Effector CD4-positive, alpha-beta T cell (primary cell): Measurements from ENCODE around the gene HMG20B.

Experiments
- DNase-seq: peaks from one replicate; pipeline ENCODE4 v3.0.0-alpha.2; 2020

HMG20B gene

DNA sequence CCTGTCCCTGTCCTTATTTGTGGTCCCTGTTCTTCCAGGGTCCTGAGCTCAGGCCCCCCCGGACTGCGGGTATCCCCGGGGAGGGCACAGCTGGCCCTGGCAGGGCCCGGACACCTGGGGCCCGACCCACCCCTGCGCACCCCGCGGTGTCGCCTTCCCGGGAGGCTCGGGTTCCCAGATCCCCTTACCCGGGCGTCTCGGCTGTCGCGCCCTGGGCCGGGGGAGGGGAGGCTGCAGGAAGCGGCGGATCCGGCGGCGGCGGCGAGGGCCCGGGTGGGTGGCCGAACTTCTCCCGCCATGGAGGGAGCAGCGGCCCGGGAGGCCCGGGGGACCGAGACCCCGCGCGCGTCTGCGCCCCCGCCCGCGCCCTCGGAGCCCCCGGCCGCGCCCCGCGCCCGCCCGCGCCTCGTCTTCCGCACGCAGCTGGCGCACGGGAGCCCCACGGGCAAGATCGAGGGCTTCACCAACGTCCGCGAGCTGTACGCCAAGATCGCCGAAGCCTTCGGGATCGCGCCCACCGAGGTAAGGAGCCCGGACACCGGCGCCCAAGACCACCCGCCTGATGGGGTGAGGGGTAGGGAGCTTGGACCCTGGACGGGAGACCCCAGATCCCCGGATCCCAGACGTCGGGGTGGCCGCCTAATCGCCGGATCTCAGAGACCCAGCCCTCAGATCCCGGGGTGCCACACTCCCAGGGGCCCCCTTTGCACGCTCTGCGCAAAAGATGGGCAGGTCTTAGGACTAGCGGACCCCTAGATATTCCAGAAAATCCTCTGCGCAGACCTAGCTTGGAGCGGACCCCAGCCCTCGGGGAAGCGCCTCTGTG is 12.8 kb downstream of the HMG20B start, which contains the start of gene GIPC3:
TSS of gene GIPC3 (plus strand) at position 178 of the 826 bp plus-strand sequence. CDS start at position 298, 120 bp downstream.
- DNase-seq = no peak

DNA sequence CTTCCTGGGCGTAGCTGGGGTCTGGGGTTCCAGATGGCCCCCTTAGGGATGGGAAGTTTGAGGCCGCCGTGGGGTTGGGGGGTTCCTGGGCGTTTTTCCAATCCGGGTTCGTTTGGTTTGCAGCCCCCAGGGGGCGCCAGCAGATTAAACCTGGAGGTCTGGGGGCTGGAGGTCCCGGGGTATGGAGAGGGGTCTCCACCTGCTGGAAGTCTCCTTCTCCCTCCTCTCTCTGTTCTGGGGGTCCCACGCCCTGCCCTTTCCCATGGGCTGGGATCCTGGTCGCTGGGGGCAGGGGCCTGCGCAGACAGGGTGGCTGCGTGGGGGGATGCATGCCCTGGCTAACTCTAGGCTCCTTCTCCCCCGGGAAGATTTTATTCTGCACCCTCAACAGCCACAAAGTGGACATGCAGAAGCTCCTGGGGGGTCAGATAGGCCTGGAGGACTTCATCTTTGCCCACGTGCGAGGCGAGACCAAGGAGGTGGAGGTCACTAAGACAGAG is 13.4 kb downstream of the HMG20B start:
- DNase-seq = no peak

DNA sequence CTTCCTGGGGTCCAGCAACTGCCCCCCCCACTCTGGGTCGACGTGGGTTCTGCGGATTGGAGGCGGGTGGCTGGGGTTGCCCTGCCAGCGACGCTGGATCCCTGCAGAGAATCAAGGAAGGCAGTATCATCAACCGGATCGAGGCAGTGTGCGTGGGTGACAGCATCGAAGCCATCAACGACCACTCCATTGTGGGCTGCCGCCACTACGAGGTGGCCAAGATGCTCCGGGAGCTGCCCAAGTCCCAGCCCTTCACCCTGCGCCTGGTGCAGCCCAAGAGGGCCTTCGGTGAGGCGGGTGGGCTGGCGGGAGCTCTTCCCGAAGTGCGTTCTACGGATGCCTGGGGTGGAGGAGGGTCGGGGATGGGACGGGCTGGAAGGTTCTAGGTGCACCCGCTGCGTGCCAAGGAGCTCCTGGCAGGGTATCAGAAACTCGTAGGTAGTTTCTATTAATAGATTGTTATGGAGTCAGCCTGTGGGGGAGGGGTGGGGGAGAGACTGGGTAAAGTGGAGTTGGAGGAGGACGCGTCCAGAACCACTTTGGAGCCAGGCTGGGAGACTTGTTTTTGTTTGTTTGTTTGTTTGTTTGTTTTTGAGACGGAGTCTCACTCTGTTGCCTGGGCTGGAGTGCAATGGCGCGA is 14.1 kb downstream of the HMG20B start:
- no peak for DNase-seq

DNA sequence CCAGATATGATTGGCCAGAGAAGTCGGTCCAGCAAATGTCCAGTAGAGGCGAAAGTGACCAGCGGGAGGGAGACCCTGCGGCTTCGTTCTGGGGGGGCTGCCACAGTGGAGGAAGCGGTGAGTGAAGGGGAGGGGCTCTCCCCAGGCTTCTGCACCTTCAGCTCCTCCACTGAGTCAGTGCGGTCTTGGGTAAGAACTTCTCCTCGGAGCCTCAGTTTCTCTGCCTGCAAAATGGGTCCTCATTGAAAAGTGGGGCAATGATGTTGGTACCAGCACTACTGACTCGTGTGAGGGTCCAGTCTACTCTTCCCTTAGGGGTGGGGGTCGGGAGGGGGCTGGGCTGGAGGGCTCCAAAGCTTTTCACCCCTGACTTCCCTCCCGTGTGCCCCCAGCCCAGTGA is 16.7 kb downstream of the HMG20B start:
- no peak for DNase-seq

DNA sequence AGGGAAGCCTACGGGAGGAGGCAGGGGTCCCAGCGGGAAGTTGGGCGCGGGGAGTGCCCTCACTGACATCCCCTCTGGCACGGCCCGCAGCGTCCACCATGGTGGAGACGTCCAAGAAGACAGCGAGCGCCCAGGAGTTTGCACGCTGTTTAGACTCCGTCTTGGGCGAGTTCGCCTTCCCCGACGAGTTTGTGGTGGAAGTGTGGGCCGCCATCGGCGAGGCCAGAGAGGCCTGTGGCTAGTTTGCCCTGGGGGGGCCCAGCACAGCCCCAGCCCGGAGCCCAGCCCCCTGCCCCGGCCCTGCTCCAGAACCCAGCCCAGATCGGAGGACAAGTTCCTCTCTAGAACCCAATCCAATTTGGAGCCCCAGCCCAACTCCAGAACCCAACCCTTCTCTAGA is 17.2 kb downstream of the HMG20B start:
- no peak for DNase-seq

DNA sequence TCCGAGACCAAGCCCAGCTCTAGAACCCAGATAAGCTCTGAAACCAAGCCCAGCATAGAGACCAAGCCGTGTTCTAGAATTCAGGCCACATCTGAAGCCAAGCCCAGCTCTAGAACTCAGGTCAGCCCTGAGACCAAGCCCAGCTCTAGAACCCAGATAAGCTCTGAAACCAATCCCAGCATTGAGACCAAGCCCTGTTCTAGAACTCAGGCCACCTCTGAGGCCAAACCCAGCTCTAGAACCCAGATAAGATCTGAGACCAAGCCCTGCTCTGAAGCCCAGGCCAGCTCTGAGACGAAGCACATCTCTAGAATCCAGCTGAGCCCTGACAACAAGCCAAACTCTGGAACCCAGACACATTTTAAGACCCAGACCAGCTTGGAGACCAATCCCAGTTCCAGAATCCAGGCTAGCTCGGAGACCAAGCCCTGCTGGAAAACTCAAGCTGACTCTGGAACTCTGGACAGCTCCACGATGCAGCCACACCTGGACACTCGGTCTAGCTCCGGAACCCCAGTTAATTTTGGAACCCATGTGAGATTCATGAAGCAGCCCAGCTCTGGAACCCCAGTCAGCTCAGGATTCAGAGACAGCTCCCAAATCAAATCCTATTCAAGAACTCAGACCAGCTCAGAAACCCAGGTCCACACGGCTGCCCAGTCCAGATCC is 18.4 kb downstream of the HMG20B start:
- DNase-seq = no peak

DNA sequence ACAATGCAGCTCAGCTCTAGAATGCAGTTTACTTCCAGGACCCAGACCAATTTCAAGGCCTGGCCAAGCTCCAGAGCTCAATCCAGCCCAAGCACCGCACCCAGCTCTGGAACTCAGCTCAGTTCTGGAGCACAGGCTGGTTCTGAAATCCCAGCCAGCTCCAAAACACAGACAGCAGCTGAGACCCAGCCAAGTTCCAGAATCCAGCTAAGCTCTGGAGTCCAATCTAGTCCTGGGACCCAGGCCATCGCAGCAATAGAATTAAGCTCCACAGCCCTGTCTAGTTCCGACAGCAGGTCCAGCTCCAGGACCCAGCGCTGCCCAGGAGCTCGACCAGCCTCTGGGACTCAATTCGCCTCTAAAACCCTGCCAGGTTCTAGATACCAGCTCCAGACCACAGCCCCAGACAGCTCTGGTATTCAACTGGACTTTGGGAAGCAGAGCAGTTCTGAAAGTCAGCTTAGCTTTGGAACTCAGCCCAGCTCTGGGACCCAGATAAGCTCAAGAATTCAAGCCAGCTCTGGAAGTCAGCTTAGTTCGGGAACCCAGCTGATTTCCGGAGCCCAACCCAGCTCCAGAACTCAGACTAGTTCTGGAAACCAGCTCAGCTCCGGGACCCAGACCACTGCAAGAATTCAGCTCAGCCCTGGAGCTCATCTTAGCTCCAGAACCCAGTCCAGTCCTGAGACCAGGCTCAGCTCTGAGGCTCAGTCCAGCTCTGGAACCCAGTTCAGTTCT is 19.3 kb downstream of the HMG20B start:
- no peak for DNase-seq

DNA sequence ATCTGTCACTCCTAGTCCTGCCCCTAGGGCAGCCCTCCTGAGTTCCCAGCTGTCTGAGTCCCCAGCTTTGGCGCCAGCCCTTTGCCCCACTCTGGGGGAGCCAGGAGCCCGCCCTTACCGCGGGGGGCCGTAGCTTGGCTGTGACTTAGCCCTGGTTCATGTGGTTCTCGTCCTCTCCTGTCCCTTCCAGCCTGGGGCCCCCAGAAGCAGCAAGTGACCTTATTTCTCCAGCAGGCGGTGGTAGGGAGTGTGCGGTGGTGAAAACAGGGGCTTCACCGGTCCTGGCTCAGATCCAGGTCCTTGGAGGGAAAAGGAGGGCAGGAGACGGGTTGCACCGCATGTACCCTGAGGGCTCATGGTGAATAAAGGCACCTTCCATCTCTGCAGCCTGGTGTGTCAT is 20.4 kb downstream of the HMG20B start:
- DNase-seq = no peak

DNA sequence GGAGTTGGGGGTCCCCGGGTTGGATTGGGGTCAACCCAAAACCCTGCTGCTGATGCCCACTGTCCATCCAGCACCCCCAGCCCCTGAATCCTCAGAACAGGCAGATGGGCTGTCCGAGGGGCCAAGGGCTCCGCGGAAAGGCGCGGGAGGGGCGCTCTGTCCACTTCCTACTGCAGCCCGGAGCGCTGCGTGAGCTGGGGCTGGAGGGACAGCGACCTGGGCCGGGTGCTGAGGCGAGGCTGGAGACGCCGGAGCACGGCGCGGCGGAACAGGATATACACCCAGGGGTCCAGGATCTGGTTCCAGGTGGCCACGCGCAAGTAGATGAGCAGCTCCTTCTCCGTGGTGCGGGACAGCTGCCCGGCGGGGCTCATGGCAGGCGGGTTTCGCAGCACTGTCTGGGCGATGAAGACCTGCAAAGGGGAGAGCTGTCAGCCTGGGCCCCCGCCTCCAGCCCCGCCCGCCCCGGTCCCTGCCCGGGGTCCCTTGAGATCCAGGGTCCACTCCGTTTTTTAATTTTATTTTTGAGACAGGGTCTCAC is 22.8 kb downstream of the HMG20B start:
- DNase-seq = no peak

DNA sequence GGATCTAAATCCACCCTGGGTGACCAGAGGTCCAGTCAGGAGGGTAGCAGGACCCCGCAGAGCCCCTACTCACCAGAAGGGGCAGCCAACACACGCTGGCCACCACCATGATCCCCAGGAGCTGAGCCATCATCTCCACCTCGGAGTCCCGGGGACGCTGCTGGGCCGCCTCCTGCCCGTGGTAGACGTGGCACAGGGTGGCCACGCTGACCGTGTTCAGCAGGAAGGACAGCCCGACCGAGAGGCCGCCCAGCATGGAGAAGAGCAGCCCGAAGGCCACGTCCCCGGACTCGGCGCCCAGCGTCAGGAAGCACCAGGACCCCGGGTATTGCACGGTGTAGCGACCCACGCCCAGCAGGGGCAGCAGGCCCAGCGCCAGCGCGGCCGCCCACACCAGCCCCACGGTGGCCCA is 27.0 kb downstream of the HMG20B start:
- DNase-seq = no peak

DNA sequence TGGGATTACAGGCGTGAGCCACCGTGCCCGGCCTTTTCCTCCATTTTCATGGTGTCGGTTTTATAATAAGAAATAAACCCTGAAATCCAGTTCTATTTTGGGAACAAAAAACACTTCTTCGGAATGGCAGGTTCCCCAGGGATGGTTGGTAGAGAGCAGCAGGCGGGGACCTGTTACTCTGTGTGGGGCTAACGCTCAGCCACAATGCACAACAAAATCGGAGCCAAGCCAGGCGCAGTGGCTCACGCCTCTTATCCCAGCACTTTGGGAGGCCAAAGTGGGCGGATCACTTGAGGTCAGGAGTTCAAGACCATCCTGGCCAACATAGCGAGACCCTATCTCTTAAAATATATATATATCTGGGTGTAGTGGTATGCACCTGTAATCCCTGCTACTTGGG is 28.3 kb downstream of the HMG20B start:
- no peak for DNase-seq

DNA sequence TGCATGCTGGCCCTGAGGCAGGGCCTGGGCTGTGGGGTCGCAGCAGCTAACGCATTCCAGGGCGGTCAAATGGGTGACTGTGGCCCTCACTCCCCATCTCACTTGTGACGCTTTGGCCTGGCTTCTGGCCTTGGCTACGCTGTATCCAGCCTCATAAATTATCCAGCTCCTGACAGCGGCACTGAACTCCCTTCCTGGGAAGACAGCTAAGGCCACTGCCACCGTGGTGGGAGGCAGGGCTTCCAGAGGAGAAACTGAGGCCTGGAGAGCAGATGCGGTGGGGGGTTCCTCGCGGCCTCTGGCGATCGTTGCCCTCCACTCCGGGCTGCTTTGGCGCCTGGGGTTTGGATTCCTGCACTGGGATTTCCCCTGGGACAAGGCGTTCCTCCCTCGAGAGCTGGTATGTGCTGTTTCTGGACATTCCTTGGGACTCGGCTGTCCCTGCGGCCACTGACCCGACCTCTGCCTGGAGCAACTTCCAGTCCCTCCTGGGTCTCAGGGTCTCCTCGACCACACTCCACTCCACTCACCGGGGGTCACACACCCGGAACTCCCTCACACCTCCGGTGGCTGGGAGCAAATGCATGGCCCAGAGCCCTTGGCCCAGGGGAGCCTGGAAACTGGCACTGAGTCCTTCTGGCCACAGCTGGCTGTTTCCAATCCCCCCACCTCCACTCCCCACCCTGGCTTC is 30.5 kb downstream of the HMG20B start:
- DNase-seq = no peak

DNA sequence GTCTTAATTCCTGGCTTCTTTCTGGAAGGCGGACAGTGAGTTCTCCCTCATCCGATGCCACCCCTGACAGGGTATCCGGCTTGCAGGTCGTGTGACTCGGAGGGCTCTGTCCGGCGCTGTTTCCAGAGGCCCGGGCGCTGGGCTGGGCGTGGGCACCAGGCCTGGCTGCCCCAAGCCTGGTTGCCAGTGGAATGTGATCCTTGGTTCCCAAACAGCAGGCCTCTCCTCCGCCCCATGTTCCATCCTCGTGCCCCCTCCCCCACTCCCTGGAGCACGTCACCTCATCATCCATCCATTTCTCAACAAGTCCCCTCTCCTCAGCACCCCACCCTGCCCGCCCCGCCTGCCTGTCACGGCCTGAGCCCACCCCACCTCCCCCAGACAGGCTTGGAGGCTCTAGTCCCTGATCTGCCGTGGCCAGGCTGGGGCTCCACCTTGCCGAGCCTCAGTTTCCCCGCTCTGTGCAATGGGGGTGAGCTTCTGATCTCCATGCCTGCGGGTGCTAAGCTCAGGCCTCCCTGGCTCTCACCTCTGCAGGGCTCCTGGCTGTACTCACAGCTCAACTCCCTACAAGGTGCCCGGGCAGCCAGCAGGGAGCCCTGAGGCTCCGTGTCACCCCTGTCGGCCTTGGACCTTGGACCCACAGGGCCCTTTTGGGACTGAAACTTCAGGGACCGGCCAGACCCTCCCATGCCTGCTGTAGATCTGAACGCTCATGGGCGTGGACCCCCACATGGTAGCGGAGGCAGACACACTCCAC is 31.7 kb downstream of the HMG20B start:
- DNase-seq = no peak

DNA sequence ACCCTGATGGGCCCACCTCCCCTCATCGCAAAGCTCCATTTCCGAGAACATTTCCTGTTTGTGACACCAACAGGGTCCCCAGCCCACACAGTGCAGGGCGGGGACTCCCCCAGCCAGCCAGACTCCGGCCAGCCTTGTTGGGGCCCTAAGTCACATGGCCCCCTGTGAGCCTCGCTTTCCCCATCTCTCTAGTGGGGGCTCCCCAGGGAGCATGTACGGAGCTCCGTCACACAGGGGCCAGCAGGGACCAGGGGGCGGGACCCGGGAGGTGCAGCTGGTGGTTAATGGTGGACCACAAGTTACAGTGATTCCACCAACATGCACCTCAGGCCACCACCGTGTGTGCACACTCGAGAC is 32.2 kb downstream of the HMG20B start:
- DNase-seq = no peak

DNA sequence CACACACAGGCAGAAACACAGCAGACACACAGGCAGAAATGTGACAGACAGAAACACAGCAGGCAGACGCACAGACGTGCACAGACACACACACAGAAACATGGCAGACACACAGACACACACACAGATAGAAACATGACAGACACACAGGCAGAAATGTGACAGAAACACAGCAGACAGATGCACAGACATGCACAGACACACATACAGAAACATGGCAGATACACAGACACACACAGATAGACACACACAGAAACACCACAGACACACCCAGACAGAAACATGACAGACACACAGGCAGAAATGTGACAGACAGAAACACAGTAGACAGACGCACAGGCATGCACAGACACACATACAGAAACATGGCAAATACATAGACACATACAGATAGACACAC is 32.6 kb downstream of the HMG20B start:
- DNase-seq = no peak

DNA sequence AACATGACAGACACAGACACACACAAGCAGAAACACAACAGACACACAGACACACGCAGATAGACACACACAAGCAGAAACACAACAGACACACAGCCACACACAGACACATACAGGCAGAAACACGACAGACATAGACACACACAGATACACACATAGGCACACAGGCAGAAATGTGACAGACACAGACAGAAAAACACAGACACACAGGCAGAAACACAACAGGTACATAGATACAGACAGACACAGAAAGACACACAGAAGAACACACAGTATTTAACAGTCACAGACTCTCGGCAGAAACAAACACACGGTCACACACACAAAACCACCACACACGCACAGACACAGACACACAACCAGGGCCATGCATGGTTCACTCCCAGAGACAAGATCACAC is 33.0 kb downstream of the HMG20B start:
- no peak for DNase-seq

DNA sequence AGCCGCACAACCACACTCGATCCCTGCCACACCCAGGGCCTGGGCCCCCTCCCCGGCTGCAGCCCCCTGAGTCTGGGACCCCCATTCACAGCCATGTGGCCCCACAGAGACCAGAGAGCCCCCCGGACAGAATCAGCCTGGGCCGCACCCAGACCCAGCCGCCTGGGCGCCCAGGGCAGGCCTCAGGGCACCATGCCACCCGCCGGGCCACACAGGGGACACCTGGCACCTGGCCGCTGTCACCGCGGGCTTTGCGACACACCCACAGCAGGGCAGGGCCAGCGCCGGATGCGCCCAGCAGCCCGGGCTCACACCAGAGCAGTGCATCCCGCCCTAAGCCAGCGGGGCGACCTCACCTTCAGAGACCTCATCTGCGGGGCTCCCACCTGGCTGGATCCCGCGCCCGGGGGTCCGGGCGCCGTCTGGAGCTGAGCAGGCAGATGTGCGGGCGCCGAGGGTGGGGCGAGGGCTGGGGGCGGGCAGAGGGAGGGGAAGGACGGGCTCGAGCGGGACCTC is 33.5 kb downstream of the HMG20B start:
- DNase-seq = no peak

DNA sequence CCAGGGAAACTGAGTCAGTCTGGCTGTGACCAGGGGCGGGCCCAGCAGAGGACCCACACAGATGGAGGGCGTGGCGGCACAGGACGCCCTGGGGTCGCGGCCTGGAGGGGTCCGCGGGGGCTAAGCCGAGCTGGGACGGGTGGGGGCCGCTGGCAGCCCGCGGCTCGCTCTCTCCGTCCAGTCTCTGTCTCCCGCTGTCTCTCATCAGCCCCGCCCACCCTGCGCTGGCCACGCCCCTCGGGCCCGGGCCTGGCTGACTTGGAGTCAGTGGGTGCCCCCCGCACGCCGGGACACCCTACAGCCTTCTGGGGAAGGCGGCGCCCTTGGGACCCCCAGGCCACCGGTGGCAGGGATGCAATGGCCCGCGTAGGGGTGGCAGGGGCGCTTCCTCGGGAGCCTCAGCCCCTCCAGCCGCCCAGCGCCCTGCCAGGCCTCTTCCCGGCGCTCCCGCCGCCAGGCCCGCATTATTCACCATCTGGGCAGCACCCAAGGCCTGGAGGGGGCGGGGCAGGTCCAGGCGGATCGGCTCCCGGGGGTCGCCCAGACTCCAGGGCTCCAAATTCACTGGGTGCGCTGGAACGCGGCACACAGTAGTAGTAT is 34.0 kb downstream of the HMG20B start, which contains the start of gene TBXA2R:
TSS of gene TBXA2R (minus strand) at position 186 of the 600 bp plus-strand sequence. CDS start 6,241 bp downstream, outside the sequence.
- DNase-seq = peak; percentile 33

DNA sequence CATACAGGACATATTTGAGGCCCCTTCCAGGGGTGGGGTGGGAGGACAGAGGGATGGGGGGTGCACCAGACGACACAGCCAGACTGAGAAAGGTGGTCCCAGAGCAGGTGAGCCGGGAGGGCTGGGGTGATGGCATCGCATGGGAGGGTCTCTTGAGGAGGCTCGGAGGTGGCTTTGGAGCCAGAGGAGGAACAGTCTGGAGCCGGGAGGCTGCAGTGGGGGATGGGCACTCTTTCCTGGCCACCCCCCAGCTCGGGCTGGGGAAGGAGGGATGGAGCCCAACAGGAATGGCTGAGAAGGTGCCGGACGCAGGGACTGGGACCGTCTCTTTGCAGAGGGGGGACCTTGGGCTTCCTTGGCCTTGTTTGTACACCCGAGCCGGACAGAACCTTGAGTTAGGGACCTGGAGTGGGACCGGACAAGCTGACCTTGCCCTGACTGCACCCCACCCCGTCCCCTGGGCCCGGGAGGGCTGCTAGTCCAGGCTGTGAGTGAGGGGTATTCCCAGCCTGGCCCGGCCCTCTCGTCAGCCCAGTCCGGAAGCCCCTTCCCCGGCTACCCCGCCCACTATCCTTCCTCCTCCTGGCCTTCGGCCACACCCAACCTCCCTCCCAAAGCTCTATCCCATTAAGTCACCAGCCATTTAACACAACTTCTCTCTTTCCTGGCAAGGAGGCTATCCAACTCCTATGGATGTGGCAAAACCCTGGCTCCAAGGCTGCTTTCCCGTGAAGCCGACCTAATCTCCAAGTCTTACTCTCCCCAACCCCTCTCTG is 34.7 kb downstream of the HMG20B start:
- no peak for DNase-seq
